Measurements from ENCODE around the gene ADGRB2.

The ADGRB2 gene

GRCh38 chr1:31763671-31764311 is 349 bp downstream of the ADGRB2 start:
- no peak for DNase-seq

- peak; percentile 85 for DNase-seq
Measured at GRCh38 chr1:31762726-31763670, 1.1 kb downstream of the ADGRB2 start.

- DNase-seq: no peak
Measured at GRCh38 chr1:31762323-31762722, 1.8 kb downstream of the ADGRB2 start.

GRCh38 chr1:31761883-31762282 is 2.3 kb downstream of the ADGRB2 start:
- DNase-seq: no peak

GRCh38 chr1:31760471-31761470 is 3.4 kb downstream of the ADGRB2 start:
- peak; percentile 37 for DNase-seq

GRCh38 chr1:31759298-31760023 is 4.7 kb downstream of the ADGRB2 start:
- no peak for DNase-seq

- no peak for DNase-seq
Measured at GRCh38 chr1:31758823-31759222, 5.3 kb downstream of the ADGRB2 start.

- DNase-seq: no peak
Measured at GRCh38 chr1:31757989-31758388, 6.2 kb downstream of the ADGRB2 start.

- DNase-seq: no peak
Measured at GRCh38 chr1:31757204-31757679, 6.9 kb downstream of the ADGRB2 start.

GRCh38 chr1:31756578-31756977 is 7.6 kb downstream of the ADGRB2 start:
- no peak for DNase-seq

GRCh38 chr1:31755850-31756492 is 8.2 kb downstream of the ADGRB2 start:
- DNase-seq: no peak

- DNase-seq: no peak
Measured at GRCh38 chr1:31755197-31755611, 8.9 kb downstream of the ADGRB2 start.

- no peak for DNase-seq
Measured at GRCh38 chr1:31754397-31754796, 9.7 kb downstream of the ADGRB2 start.

GRCh38 chr1:31753707-31754349 is 10.3 kb downstream of the ADGRB2 start:
- peak; percentile 81 for DNase-seq

- no peak for DNase-seq
Measured at GRCh38 chr1:31752952-31753475, 11.1 kb downstream of the ADGRB2 start.

GRCh38 chr1:31752258-31752657 is 11.9 kb downstream of the ADGRB2 start:
- no peak for DNase-seq

GRCh38 chr1:31751822-31752241 is 12.3 kb downstream of the ADGRB2 start:
- DNase-seq: no peak

- no peak for DNase-seq
Measured at GRCh38 chr1:31750858-31751510, 13.2 kb downstream of the ADGRB2 start.

GRCh38 chr1:31749785-31750735 is 14.1 kb downstream of the ADGRB2 start:
- no peak for DNase-seq
